ENCODE results near the gene INSL4.

DNA sequence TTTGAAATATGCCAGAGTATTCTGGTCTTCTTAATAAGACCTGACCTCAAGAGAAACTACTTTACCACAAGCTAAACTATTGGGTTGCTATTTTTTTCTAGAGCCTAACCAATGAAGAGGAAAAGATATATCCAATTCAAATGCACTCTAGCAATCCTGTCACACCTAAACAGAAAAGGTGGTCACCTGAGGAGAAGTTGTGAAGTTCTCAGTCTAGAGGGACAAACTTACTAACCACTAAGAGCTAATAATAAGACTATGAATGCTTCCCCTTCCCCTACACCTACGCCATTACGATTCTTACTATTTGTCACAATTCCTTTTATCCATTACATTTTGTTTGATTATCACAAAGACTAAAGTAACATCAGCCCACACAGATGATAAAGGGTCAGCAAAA is 43.6 kb downstream of the INSL4 start:
- TF ChIP-seq POLR2A (IDR thresholded peaks at IDR 0.05; ENCODE audit: low read length): no peak
- TF ChIP-seq GATA1 (IDR thresholded peaks at IDR 0.05; ENCODE audit: low read depth, low read length): no peak

Measured in erythroblast (primary cell).